DOHH2 (cell line): Measurements from ENCODE around the gene SYT14.

Experiments
- EZH2phosphoT487 ChIP-seq: fragments of 200-600 bp; sonication (generic); IDR thresholded peaks from 2 replicates; pipeline ENCODE4 v1.6.1; 2017; ENCODE audit warnings: borderline replicate concordance, mild to moderate bottlenecking, antibody characterized with exemption, low read length, moderate library complexity, mixed read lengths
- TF ChIP-seq, protein P1 (sequence below): fragments of 200-600 bp; sonication (generic); IDR thresholded peaks from one replicate; pipeline ENCODE4 v1.5.1; 2014; ENCODE audit warnings: antibody characterized with exemption, mild to moderate bottlenecking, low read depth, low read length; ENCODE audit not compliant: poor library complexity, severe bottlenecking

GRCh38 chr1:210217482-210217881, 279.5 kb downstream of the SYT14 start:
- TF ChIP-seq, protein P1, sequence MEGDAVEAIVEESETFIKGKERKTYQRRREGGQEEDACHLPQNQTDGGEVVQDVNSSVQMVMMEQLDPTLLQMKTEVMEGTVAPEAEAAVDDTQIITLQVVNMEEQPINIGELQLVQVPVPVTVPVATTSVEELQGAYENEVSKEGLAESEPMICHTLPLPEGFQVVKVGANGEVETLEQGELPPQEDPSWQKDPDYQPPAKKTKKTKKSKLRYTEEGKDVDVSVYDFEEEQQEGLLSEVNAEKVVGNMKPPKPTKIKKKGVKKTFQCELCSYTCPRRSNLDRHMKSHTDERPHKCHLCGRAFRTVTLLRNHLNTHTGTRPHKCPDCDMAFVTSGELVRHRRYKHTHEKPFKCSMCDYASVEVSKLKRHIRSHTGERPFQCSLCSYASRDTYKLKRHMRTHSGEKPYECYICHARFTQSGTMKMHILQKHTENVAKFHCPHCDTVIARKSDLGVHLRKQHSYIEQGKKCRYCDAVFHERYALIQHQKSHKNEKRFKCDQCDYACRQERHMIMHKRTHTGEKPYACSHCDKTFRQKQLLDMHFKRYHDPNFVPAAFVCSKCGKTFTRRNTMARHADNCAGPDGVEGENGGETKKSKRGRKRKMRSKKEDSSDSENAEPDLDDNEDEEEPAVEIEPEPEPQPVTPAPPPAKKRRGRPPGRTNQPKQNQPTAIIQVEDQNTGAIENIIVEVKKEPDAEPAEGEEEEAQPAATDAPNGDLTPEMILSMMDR, result no peak
- TF ChIP-seq EZH2phosphoT487, result no peak
